Effector CD4-positive, alpha-beta T cell (primary cell): ENCODE data around the gene KNDC1.
"Not testable (repeated sequence)": the region's sequence is repeated elsewhere in the genome, so short reads cannot be mapped to it uniquely, and the experiment has no call there.

Source experiments
- DNase-seq: peaks from one replicate; pipeline ENCODE4 v3.0.0-alpha.2; 2020

The KNDC1 gene

GRCh38 chr10:133227256-133227655, 67.2 kb downstream of the KNDC1 start:
- DNase-seq = no peak

- DNase-seq = no peak
Measured at GRCh38 chr10:133229265-133230043, 69.4 kb downstream of the KNDC1 start.

- no peak for DNase-seq
Measured at GRCh38 chr10:133230044-133230361, 70.0 kb downstream of the KNDC1 start, which contains the start of gene UTF1. Gene UTF1 (plus strand): TSS chr10:133230217. CDS start chr10:133230289, 72 bp downstream.

- DNase-seq = no peak
Measured at GRCh38 chr10:133230387-133231195, 70.6 kb downstream of the KNDC1 start.

- no peak for DNase-seq
Measured at GRCh38 chr10:133231244-133231945, 71.4 kb downstream of the KNDC1 start.

- DNase-seq = no peak
Measured at GRCh38 chr10:133231946-133232574, 72.0 kb downstream of the KNDC1 start.

- DNase-seq = not testable (repeated sequence)
Measured at GRCh38 chr10:133234796-133235195, 74.8 kb downstream of the KNDC1 start.

- DNase-seq = no peak
Measured at GRCh38 chr10:133235265-133235855, 75.3 kb downstream of the KNDC1 start.

GRCh38 chr10:133235932-133236331, 75.9 kb downstream of the KNDC1 start:
- no peak for DNase-seq

GRCh38 chr10:133236401-133237240, 76.6 kb downstream of the KNDC1 start:
- no peak for DNase-seq

- no peak for DNase-seq
Measured at GRCh38 chr10:133237241-133237587, 77.2 kb downstream of the KNDC1 start.

GRCh38 chr10:133237588-133238465, 77.8 kb downstream of the KNDC1 start, which contains the start of gene VENTX:
Gene VENTX (plus strand): TSS chr10:133237855. CDS start chr10:133237915, 60 bp downstream.
- DNase-seq = no peak

GRCh38 chr10:133238466-133238804, 78.4 kb downstream of the KNDC1 start:
- DNase-seq = no peak

GRCh38 chr10:133239990-133240389, 80.0 kb downstream of the KNDC1 start:
- DNase-seq = no peak

- DNase-seq = no peak
Measured at GRCh38 chr10:133241501-133242205, 81.6 kb downstream of the KNDC1 start.

- no peak for DNase-seq
Measured at GRCh38 chr10:133242611-133243356, 82.8 kb downstream of the KNDC1 start.

GRCh38 chr10:133243593-133243992, 83.6 kb downstream of the KNDC1 start:
- DNase-seq = no peak

GRCh38 chr10:133245439-133246235, 85.6 kb downstream of the KNDC1 start:
- no peak for DNase-seq
